Endodermal cell (in vitro differentiated cells): Measurements from ENCODE around the gene NAV2. TPM values are rescaled to one million over a fixed set of nuclear protein-coding genes. Genes with fewer than 3 reads are reported as not detected.

Experiments used
- DNase-seq: peaks from one replicate; pipeline ENCODE4 v3.0.0-alpha.2; 2017
- H3K27ac ChIP-seq: 2 replicates; pipeline ENCODE4 v1.5.1; 2013; ENCODE audit warnings: mild to moderate bottlenecking, low read depth, low read length, moderate library complexity
- H3K27me3 ChIP-seq: 2 replicates; pipeline ENCODE4 v1.6.1; 2013; ENCODE audit warnings: mild to moderate bottlenecking, low read length, moderate library complexity; ENCODE audit not compliant: insufficient read depth, control insufficient read depth, poor library complexity, severe bottlenecking
- H3K36me3 ChIP-seq: 2 replicates; pipeline ENCODE4 v1.7.0; 2013; ENCODE audit warnings: mild to moderate bottlenecking, low read length, moderate library complexity; ENCODE audit not compliant: control insufficient read depth, insufficient read depth
- H3K4me1 ChIP-seq: one replicate; pipeline ENCODE4 v1.7.0; 2013; ENCODE audit warnings: low read length; ENCODE audit not compliant: control insufficient read depth, insufficient read depth
- H3K4me3 ChIP-seq: 2 replicates; pipeline ENCODE4 v1.5.1; 2013; ENCODE audit warnings: mild to moderate bottlenecking, low read length, moderate library complexity
- H3K9ac ChIP-seq: 2 replicates; pipeline ENCODE4 v1.6.1; 2013; ENCODE audit warnings: mild to moderate bottlenecking, low read length, moderate library complexity; ENCODE audit not compliant: poor library complexity, severe bottlenecking; ENCODE audit errors: extremely low read depth
- H3K9me3 ChIP-seq: 2 replicates; pipeline ENCODE4 v1.6.1; 2013; ENCODE audit warnings: mild to moderate bottlenecking, low read length, moderate library complexity; ENCODE audit not compliant: control insufficient read depth
- H3K27ac Mint-ChIP-seq: 2 replicates; pipeline ENCODE4 v1.8.0; 2020; ENCODE audit warnings: mixed read lengths
- H3K27me3 Mint-ChIP-seq: 2 replicates; pipeline ENCODE4 v1.8.0; 2021; ENCODE audit warnings: mild to moderate bottlenecking, mixed read lengths; ENCODE audit not compliant: insufficient read depth
- H3K36me3 Mint-ChIP-seq: 2 replicates; pipeline ENCODE4 v1.8.0; 2020; ENCODE audit warnings: low read depth, mixed read lengths
- H3K4me1 Mint-ChIP-seq: 2 replicates; pipeline ENCODE4 v1.8.0; 2020; ENCODE audit warnings: mixed read lengths
- H3K4me3 Mint-ChIP-seq: 2 replicates; pipeline ENCODE4 v1.8.0; 2020; ENCODE audit warnings: mild to moderate bottlenecking, moderate library complexity, mixed read lengths
- H3K9me3 Mint-ChIP-seq: 2 replicates; pipeline ENCODE4 v1.8.0; 2020; ENCODE audit warnings: mild to moderate bottlenecking, mixed read lengths
- CTCF ChIP-seq: fragments of 200-600 bp; sonication (generic); conservative IDR thresholded peaks from 2 replicates; pipeline ENCODE4 v1.5.0; 2021; ENCODE audit warnings: antibody characterized with exemption, mild to moderate bottlenecking
- WGBS, 2 experiments: methylation state at CpG; one replicate each; pipeline versions ENCODE4 v1.1.5 to v1.1.7; 2013; ENCODE audit warnings: missing lambda C conversion rate in 2 of 2, mixed read lengths in 1 of 2; ENCODE audit not compliant: insufficient coverage in 1 of 2, insufficient read length in 1 of 2; 5-methylcytosine and 5-hydroxymethylcytosine counted together
- total RNA-seq, 2 donors: library from RNA; stranded (reverse); fragmentation: NEBNext Ultra II Directional in 1 of 2; extraction: Animal tissue kit (Norgen Biotek cat#: 25700) in 1 of 2; gene quantifications; 2 replicates in 1 of 2; 3 replicates in 1 of 2; pipeline ENCODE4 v1.2.1, GENCODE V29; 2021

The NAV2 gene
- total RNA-seq, 2 donors from 2014 or later = 37.1 to 42.4 TPM

GRCh38 chr11:19683862-19684491 lies 28.7 kb upstream of the NAV2 start:
- Mint-ChIP-seq H3K27ac (no peak overlapping the region), H3K9me3 (no peaks in the 10 kb centered on the region), H3K4me1 (peaks cover 16% of the 10 kb centered on the region), H3K36me3 (no peaks in the 10 kb centered on the region), H3K4me3 (no peak overlapping the region), H3K27me3 (peaks cover 7% of the 10 kb centered on the region)
- 100% methylated on average over 1 of the region's 2 CpGs for WGBS, 2 experiments
- no peak overlapping the region for H3K4me3 ChIP-seq
- no peaks in the 10 kb centered on the region for H3K27me3 ChIP-seq
- DNase-seq = no peak
- TF ChIP-seq CTCF = no peak
- no peaks in the 10 kb centered on the region for H3K36me3 ChIP-seq
- H3K27ac ChIP-seq = no peak overlapping the region
- no peaks in the 10 kb centered on the region for H3K9me3 ChIP-seq
- no peak overlapping the region for H3K9ac ChIP-seq
- no peaks in the 10 kb centered on the region for H3K4me1 ChIP-seq

- no peak overlapping the region for H3K27ac Mint-ChIP-seq
- no peak for TF ChIP-seq CTCF
Observed at GRCh38 chr11:19686234-19686633, 26.4 kb upstream of the NAV2 start.

GRCh38 chr11:19687392-19687791 lies 25.2 kb upstream of the NAV2 start:
- Histone ChIP-seq H3K27me3 (no peaks in the 10 kb centered on the region), H3K9me3 (no peaks in the 10 kb centered on the region), H3K9ac (no peak overlapping the region), H3K4me1 (no peaks in the 10 kb centered on the region), H3K27ac (no peak overlapping the region), H3K4me3 (no peak overlapping the region), H3K36me3 (no peaks in the 10 kb centered on the region)
- 91 to 95% methylated on average over 1 of the region's 1 CpG for WGBS, 2 experiments
- Mint-ChIP-seq H3K4me1 (peaks cover 10% of the 10 kb centered on the region), H3K27me3 (peaks cover 15% of the 10 kb centered on the region), H3K27ac (no peak overlapping the region), H3K9me3 (no peaks in the 10 kb centered on the region), H3K4me3 (no peak overlapping the region), H3K36me3 (no peaks in the 10 kb centered on the region)
- TF ChIP-seq CTCF = no peak
- no peak for DNase-seq

More at GRCh38 chr11:19686234-19686633, 26.4 kb upstream of the NAV2 start:
- Mint-ChIP-seq H3K36me3 (no peaks in the 10 kb centered on the region), H3K4me3 (no peak overlapping the region), H3K27me3 (peaks cover 9% of the 10 kb centered on the region), H3K4me1 (peaks cover 10% of the 10 kb centered on the region), H3K9me3 (no peaks in the 10 kb centered on the region)
- Histone ChIP-seq H3K4me1 (no peaks in the 10 kb centered on the region), H3K9ac (no peak overlapping the region), H3K27me3 (no peaks in the 10 kb centered on the region), H3K4me3 (no peak overlapping the region), H3K36me3 (no peaks in the 10 kb centered on the region), H3K9me3 (no peaks in the 10 kb centered on the region), H3K27ac (no peak overlapping the region)
- no peak for DNase-seq
- 83 to 94% methylated on average over 1 of the region's 1 CpG for WGBS, 2 experiments
